ACC112 (cell line): ENCODE measurements around the gene TBC1D22A.

Source experiments
- H2AFZ ChIP-seq: fragments of 200-600 bp; sonication (generic); one replicate; pipeline ENCODE4 v1.6.0; 2017; ENCODE audit warnings: antibody characterized with exemption, low read length; ENCODE audit not compliant: unreplicated experiment
- H3K27ac ChIP-seq: fragments of 200-600 bp; sonication (generic); 2 replicates; pipeline ENCODE4 v1.5.1; 2014; ENCODE audit warnings: low read depth, mild to moderate bottlenecking, antibody characterized with exemption, low read length, moderate library complexity
- H3K27me3 ChIP-seq: fragments of 200-600 bp; sonication (generic); 2 replicates; pipeline ENCODE4 v1.6.1; 2014; ENCODE audit warnings: mild to moderate bottlenecking, antibody characterized with exemption, low read length, moderate library complexity, mixed read lengths; ENCODE audit not compliant: insufficient read depth
- H3K36me3 ChIP-seq: fragments of 200-600 bp; sonication (generic); 2 replicates; pipeline ENCODE4 v1.6.1; 2016; ENCODE audit warnings: mild to moderate bottlenecking, antibody characterized with exemption, low read length, moderate library complexity, mixed read lengths; ENCODE audit not compliant: insufficient read depth
- H3K4me1 ChIP-seq: fragments of 200-600 bp; sonication (generic); one replicate; pipeline ENCODE4 v1.6.1; 2016; ENCODE audit warnings: low read length, mixed read lengths; ENCODE audit not compliant: insufficient read depth, unreplicated experiment, control insufficient read depth
- H3K4me3 ChIP-seq: fragments of 200-600 bp; sonication (generic); 2 replicates; pipeline ENCODE4 v1.5.1; 2014; ENCODE audit warnings: mild to moderate bottlenecking, low read depth, low read length
- H3K79me2 ChIP-seq: fragments of 200-600 bp; sonication (generic); one replicate; pipeline ENCODE4 v1.6.0; 2016; ENCODE audit warnings: low read length; ENCODE audit not compliant: control insufficient read depth, unreplicated experiment, insufficient read depth

TBC1D22A gene

GRCh38 chr22:47094861-47095330, 332.4 kb downstream of the TBC1D22A start:
- H2AFZ ChIP-seq = no peak overlapping the region
- peak overlapping the region; percentile 29; the same call in 1 of the 2 replicates for H3K27ac ChIP-seq
- peaks cover 30% of the 10 kb centered on the region for H3K4me1 ChIP-seq
- H3K36me3 ChIP-seq = no peaks in the 10 kb centered on the region
- H3K27me3 ChIP-seq = no peaks in the 10 kb centered on the region
- 0 out of 2 replicates have a peak overlapping the region, but pooled peaks have one; percentile 21 for H3K4me3 ChIP-seq
- H3K79me2 ChIP-seq = no peaks in the 10 kb centered on the region

GRCh38 chr22:47095395-47096122, 333.1 kb downstream of the TBC1D22A start:
- Histone ChIP-seq H3K36me3 (no peaks in the 10 kb centered on the region), H3K79me2 (no peaks in the 10 kb centered on the region), H2AFZ (no peak overlapping the region), H3K27me3 (no peaks in the 10 kb centered on the region), H3K4me1 (peaks cover 30% of the 10 kb centered on the region), H3K4me3 (no peak overlapping the region), H3K27ac (peak overlapping the region; percentile 4; the same call in 1 of the 2 replicates)

GRCh38 chr22:47098121-47098520, 335.7 kb downstream of the TBC1D22A start:
- no peak overlapping the region for H2AFZ ChIP-seq
- H3K27me3 ChIP-seq = no peaks in the 10 kb centered on the region
- H3K27ac ChIP-seq = no peak overlapping the region
- no peaks in the 10 kb centered on the region for H3K36me3 ChIP-seq
- H3K4me1 ChIP-seq = peaks cover 15% of the 10 kb centered on the region
- no peaks in the 10 kb centered on the region for H3K79me2 ChIP-seq
- no peak overlapping the region for H3K4me3 ChIP-seq

- Histone ChIP-seq H3K36me3 (no peaks in the 10 kb centered on the region), H3K4me3 (no peak overlapping the region), H2AFZ (no peak overlapping the region), H3K27me3 (no peaks in the 10 kb centered on the region), H3K4me1 (peaks cover 14% of the 10 kb centered on the region), H3K79me2 (no peaks in the 10 kb centered on the region), H3K27ac (no peak overlapping the region)
Measured at GRCh38 chr22:47098554-47098953, 336.1 kb downstream of the TBC1D22A start.

GRCh38 chr22:47100019-47100418, 337.6 kb downstream of the TBC1D22A start:
- peaks cover 7% of the 10 kb centered on the region for H3K4me1 ChIP-seq
- H3K36me3 ChIP-seq = no peaks in the 10 kb centered on the region

GRCh38 chr22:47100646-47101200, 338.3 kb downstream of the TBC1D22A start:
- H3K4me1 ChIP-seq = peaks cover under 1% of the 10 kb centered on the region
- H3K27me3 ChIP-seq = no peaks in the 10 kb centered on the region
- no peak overlapping the region for H2AFZ ChIP-seq
- no peaks in the 10 kb centered on the region for H3K36me3 ChIP-seq
- H3K27ac ChIP-seq = no peak overlapping the region
- H3K4me3 ChIP-seq = no peak overlapping the region
- no peaks in the 10 kb centered on the region for H3K79me2 ChIP-seq

More at GRCh38 chr22:47100019-47100418, 337.6 kb downstream of the TBC1D22A start:
- no peak overlapping the region for H3K27ac ChIP-seq
- no peaks in the 10 kb centered on the region for H3K27me3 ChIP-seq
- no peak overlapping the region for H3K4me3 ChIP-seq
- no peak overlapping the region for H2AFZ ChIP-seq
- no peaks in the 10 kb centered on the region for H3K79me2 ChIP-seq

- no peaks in the 10 kb centered on the region for H3K4me1 ChIP-seq
- H3K27me3 ChIP-seq = no peaks in the 10 kb centered on the region
- H3K4me3 ChIP-seq = no peak overlapping the region
- H3K79me2 ChIP-seq = no peaks in the 10 kb centered on the region
- H2AFZ ChIP-seq = no peak overlapping the region
- no peak overlapping the region for H3K27ac ChIP-seq
- no peaks in the 10 kb centered on the region for H3K36me3 ChIP-seq
Measured at GRCh38 chr22:47101321-47101885, 339.0 kb downstream of the TBC1D22A start.

GRCh38 chr22:47102081-47102480, 339.6 kb downstream of the TBC1D22A start:
- Histone ChIP-seq H2AFZ (no peak overlapping the region), H3K36me3 (no peaks in the 10 kb centered on the region), H3K79me2 (no peaks in the 10 kb centered on the region), H3K4me1 (no peaks in the 10 kb centered on the region), H3K27ac (no peak overlapping the region), H3K27me3 (no peaks in the 10 kb centered on the region), H3K4me3 (no peak overlapping the region)

- Histone ChIP-seq H3K36me3 (no peaks in the 10 kb centered on the region), H2AFZ (no peak overlapping the region), H3K79me2 (no peaks in the 10 kb centered on the region), H3K27me3 (no peaks in the 10 kb centered on the region), H3K27ac (no peak overlapping the region), H3K4me3 (no peak overlapping the region), H3K4me1 (peaks cover 1% of the 10 kb centered on the region)
Measured at GRCh38 chr22:47102648-47103047, 340.2 kb downstream of the TBC1D22A start.

GRCh38 chr22:47105085-47105484, 342.6 kb downstream of the TBC1D22A start:
- no peaks in the 10 kb centered on the region for H3K79me2 ChIP-seq
- no peaks in the 10 kb centered on the region for H3K36me3 ChIP-seq
- H3K27me3 ChIP-seq = no peaks in the 10 kb centered on the region
- no peak overlapping the region for H3K27ac ChIP-seq
- peaks cover 5% of the 10 kb centered on the region for H3K4me1 ChIP-seq
- H2AFZ ChIP-seq = no peak overlapping the region
- H3K4me3 ChIP-seq = no peak overlapping the region

GRCh38 chr22:47106806-47107205, 344.4 kb downstream of the TBC1D22A start:
- no peaks in the 10 kb centered on the region for H3K27me3 ChIP-seq
- H3K36me3 ChIP-seq = no peaks in the 10 kb centered on the region
- H3K27ac ChIP-seq = peak overlapping the region; percentile 72
- H3K79me2 ChIP-seq = no peaks in the 10 kb centered on the region
- no peak overlapping the region for H2AFZ ChIP-seq
- H3K4me3 ChIP-seq = no peak overlapping the region
- peaks cover 5% of the 10 kb centered on the region for H3K4me1 ChIP-seq
